HFF-Myc (cell line): ENCODE measurements around the gene MAP9.
"Not testable (repeated sequence)": the region's sequence is repeated elsewhere in the genome, so short reads cannot be mapped to it uniquely, and the experiment has no call there.

Experiments
- DNase-seq: peaks from one replicate; pipeline ENCODE4 v3.0.0-alpha.2; 2011; ENCODE audit warnings: low read depth; ENCODE audit errors: extremely low read depth
- H3K4me3 ChIP-seq: replicated peaks from 2 replicates; pipeline ENCODE4 v1.5.1; 2011; ENCODE audit warnings: low read depth, mild to moderate bottlenecking, control low read depth, low read length
- TF ChIP-seq, protein P1 (sequence below): IDR thresholded peaks from 2 replicates; pipeline ENCODE4 v1.5.1; 2012; ENCODE audit warnings: mild to moderate bottlenecking, low read depth, low read length, control low read depth; ENCODE audit errors: missing control alignments

Gene MAP9

DNA sequence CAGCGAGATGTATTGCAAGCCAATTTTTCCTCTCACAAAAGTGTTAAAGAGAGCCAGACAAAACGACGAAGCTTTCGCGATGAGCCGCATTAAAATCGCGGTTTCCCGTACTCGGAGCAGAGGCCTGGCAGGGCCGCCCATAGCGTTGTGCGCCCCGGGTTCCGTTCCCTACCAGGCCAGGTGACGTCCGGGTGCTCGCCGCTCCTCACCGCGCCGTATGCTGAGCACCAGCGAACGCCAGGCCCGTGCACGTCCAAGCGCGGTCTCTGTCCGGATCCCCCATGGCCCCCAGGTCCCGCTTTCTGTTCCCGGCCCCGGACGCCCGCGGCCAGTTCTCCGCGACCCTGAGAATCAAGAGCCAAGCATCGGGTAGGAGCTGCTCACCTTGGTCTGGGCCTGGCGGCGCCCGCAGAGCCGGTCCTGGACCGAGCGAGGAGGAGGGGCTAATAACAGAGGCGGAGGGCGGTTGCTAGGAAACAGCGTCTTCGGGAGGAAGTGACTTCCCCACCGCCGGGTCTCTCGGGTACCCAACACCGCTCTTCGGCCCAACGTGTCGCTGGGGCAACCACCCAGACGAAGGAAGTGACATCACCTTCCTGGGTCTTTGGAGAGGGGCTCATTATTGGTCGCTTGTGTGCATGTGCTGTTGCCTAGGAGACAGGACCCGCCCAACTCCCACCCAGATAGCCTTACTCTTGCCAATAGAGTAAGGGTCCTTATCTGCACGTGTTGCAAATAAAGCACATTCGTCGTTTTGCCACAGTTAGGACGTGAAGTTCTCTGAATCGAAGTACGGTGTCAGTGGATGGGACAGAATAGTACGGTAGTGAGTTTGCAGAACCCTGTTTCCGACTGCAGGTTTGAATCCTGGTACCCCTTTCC is at the start of gene MAP9:
Gene MAP9 (minus strand): TSS at position 579 of the 882 bp plus-strand sequence. CDS start 1,115 bp downstream, outside the sequence.
- peak within 1 kb of the TSS; percentile 57 for H3K4me3 ChIP-seq
- TF ChIP-seq, protein P1, sequence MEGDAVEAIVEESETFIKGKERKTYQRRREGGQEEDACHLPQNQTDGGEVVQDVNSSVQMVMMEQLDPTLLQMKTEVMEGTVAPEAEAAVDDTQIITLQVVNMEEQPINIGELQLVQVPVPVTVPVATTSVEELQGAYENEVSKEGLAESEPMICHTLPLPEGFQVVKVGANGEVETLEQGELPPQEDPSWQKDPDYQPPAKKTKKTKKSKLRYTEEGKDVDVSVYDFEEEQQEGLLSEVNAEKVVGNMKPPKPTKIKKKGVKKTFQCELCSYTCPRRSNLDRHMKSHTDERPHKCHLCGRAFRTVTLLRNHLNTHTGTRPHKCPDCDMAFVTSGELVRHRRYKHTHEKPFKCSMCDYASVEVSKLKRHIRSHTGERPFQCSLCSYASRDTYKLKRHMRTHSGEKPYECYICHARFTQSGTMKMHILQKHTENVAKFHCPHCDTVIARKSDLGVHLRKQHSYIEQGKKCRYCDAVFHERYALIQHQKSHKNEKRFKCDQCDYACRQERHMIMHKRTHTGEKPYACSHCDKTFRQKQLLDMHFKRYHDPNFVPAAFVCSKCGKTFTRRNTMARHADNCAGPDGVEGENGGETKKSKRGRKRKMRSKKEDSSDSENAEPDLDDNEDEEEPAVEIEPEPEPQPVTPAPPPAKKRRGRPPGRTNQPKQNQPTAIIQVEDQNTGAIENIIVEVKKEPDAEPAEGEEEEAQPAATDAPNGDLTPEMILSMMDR, result no peak
- DNase-seq, result peak; percentile 85

DNA sequence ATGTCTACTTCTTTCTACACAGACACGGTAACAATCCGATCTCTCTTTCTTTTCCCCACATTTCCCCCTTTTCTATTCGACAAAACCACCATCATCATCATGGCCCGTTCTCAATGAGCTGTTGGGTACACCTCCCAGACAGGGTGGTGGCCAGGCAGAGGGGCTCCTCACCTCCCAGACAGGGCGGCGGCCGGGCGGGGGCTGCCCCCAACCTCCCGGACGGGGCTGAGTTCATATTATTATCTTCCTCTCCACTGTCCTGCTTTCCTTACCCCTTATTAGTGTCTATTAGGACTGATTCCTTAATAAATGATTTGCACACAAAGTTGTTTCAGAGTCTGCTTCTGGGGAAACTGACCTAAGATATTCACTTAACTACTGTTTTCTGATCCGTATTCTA is 48.0 kb upstream of the MAP9 start:
- not testable (repeated sequence) for DNase-seq, H3K4me3 ChIP-seq

DNA sequence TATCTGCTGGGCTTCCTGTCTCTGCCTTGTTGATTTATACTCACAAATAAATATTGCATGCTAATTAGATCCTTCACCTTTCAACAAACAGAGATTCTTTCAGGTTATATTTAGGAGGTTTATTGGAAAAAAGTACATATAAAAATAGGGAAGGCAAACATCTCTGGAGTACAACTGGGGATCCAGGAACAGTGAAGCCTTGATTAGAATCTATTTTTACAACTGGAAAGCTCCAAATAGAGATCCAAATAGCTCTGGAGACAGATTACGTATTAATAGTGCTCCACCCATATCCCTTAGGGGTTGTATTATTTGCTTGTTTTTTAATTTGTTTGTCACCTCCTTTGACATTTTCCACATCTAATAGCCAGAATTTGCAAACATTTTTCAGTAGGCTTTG is 46.9 kb upstream of the MAP9 start:
- no peak overlapping the region for H3K4me3 ChIP-seq
- no peak for DNase-seq
- TF ChIP-seq, protein P1, result no peak

DNA sequence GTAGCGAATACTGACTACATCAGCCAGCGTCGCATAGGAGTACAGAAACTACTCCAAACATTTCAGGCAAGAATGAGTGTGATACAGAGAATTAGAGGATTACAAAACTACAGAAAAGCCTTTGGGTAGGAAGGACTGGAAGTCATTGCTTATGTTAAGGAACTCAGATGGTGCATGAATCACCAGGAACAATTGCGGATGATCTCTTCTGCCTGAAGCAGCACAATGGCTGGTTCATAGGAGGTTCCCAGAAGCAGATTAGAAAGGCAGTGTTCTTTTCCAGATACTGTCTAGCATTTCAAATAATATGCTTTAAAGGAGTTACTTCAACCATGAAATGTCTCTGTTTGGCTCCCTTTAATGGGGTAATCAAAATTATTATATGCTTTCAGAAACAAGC is 42.5 kb upstream of the MAP9 start:
- H3K4me3 ChIP-seq, result no peak overlapping the region
- DNase-seq, result no peak
- TF ChIP-seq, protein P1, result no peak

DNA sequence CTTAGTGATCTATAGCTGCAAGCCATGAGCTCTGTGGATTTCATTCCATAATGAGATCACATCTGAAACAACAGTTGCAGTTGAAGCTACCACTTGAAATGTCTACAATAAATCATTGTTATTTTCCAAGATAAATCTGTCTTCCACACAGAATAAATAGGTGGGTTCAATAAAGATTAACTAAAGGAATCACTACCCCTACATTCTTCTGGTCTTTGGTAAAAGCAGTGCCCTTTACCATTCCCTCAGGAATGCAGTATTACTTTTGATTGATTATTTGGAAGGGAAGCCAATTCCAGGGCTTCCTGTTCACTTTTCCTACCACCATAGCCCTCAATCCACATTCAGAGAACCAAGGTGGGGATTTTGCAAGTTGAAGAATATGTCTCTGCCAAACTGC is 38.9 kb upstream of the MAP9 start:
- DNase-seq, result no peak
- TF ChIP-seq, protein P1, result no peak
- no peak overlapping the region for H3K4me3 ChIP-seq

DNA sequence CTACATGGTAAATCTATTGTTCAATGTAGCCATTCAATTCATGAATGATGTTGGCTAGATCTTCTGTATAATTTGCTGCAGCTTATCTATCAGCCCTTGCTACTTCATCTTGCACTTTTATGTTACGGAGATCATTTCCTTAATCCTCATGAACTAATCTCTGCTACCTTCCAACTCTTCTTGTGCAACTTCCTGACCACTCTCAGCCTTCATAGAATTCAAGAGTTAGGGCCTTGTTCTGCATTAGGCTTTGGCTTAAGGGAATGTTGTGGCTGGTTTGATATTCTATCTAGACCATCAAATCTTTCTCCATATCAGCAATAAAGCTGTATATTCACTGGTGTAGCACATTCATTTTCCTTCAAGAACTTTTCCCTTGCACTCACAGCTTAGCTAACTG is 36.7 kb upstream of the MAP9 start:
- TF ChIP-seq, protein P1, result no peak
- DNase-seq, result no peak
- H3K4me3 ChIP-seq, result no peak overlapping the region

DNA sequence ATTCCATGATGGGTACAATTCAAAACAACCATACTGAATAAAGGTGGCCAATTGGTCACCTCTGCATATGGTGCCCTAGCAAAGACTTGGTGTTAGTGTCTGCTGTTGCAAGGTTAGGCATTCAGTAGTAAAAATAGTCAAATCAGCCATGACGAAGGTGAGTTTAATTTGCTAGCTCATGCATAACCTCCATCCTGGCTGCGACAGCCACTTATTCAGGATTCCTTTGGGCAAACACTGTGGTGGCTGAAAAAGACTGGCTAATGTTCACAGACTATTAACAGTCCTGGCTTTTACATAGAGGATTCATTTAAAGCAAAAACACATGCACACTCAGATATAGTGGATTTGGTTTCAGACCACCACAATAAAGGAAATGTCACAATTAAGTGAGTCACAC is 34.8 kb upstream of the MAP9 start:
- TF ChIP-seq, protein P1, result no peak

More for the DNA sequence above, 34.8 kb upstream of the MAP9 start:
- no peak overlapping the region for H3K4me3 ChIP-seq
- no peak for DNase-seq
